ENCODE measurements around the gene RELL1. TPM values are rescaled to one million over a fixed set of nuclear protein-coding genes. Genes with fewer than 3 reads are reported as not detected.

The RELL1 gene
- total RNA-seq, 1 donor from 2014 or later: 45.8 TPM

DNA sequence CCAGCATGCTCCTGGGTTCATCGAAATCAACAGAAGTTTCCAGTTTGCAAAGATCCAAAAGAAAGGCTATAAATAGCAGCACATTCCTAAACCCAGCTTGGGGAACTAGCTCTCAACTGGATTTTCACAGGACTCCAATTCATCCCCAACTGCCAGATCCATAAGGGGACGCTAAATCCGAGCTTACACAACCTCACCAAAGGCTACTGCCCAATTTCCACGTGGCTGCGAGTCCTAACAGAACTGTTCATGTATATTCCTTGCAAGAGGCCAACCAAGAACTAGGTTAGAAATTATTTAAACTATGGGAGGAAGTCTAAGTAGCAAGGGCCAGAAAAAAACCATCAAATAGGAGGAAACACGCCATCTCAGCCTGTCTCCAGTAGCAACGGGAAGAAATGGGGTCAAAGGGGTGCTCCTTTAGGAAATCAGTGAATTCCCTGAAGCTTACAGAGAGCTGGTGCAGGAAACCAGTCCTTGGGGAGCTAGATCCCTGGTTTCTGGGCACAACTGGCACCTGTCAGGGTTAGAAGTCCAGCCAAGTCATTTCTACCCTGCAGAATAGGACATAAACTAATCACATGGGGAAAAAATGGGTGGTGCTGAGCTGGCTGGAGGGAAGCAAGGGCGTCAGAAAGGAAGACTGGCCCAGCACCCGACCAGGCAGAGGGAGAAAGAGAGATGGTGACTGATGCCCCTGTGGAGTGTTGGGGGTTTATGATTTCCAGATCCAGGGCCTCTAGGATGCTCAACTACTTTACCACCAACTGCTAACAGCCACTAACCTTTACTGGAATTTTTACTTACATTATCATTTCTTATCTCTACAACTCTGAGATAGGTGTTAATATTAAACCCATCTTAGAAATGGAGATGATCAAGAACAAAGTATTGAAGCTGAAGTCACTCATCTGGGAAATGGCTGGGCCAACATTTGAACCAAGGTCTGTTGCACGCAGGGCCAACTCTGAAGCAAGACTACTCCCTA, 20.5 kb downstream of the RELL1 start:
- no peaks in the 10 kb centered on the region for H3K27me3 Mint-ChIP-seq
- no peaks in the 10 kb centered on the region for H3K9me3 Mint-ChIP-seq
- DNase-seq (ENCODE audit: extremely low spot score, unreplicated experiment): no peak
- TF ChIP-seq, protein P1, sequence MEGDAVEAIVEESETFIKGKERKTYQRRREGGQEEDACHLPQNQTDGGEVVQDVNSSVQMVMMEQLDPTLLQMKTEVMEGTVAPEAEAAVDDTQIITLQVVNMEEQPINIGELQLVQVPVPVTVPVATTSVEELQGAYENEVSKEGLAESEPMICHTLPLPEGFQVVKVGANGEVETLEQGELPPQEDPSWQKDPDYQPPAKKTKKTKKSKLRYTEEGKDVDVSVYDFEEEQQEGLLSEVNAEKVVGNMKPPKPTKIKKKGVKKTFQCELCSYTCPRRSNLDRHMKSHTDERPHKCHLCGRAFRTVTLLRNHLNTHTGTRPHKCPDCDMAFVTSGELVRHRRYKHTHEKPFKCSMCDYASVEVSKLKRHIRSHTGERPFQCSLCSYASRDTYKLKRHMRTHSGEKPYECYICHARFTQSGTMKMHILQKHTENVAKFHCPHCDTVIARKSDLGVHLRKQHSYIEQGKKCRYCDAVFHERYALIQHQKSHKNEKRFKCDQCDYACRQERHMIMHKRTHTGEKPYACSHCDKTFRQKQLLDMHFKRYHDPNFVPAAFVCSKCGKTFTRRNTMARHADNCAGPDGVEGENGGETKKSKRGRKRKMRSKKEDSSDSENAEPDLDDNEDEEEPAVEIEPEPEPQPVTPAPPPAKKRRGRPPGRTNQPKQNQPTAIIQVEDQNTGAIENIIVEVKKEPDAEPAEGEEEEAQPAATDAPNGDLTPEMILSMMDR (conservative IDR thresholded peaks at IDR 0.05): no peak
- H3K36me3 Mint-ChIP-seq: peaks cover 9% of the 10 kb centered on the region
- peak overlapping the region; percentile 24 for H3K4me3 Mint-ChIP-seq
- H3K4me1 Mint-ChIP-seq (ENCODE audit: unreplicated experiment): peaks cover 57% of the 10 kb centered on the region
- no peak overlapping the region for H3K27ac Mint-ChIP-seq

DNA sequence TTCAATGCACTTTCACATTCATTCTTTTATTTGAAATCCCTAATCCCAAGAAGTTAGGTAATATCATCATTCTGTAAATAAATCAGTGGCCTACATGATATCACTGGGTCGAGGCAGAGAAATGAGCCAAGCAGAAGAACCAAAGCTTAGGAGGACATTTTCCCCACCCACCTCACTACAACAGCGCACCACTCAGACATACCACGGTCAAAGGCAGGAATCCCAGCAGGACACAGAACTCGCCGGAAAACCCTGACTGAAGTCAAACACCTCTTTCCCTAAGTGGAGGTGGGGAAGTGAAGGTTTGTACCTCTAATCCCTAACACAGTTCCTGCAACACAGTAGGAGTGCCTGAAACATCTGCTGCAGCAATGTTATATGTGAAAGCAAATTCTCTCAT, 21.5 kb downstream of the RELL1 start:
- TF ChIP-seq, protein P1 (conservative IDR thresholded peaks at IDR 0.05): no peak
- no peak for DNase-seq (ENCODE audit: extremely low spot score, unreplicated experiment)

DNA sequence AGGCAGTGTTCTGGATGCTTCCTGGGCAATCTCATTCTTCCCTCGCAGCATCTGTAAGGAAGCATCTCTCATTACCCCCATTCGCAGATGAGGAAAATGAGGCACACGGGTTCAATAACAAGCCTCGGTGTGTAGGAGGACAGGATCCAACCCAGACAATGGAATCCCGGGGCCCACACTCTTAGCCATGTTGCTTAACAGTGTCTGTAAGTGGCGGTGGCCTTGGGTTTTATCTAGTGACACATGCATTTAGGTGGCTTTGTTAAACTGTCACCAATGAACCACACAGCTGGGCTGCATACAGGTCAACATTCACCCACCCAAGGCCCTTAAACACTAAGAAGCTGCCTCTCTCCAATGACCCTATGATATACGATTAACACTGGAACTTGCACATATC, 22.6 kb downstream of the RELL1 start:
- no peak for DNase-seq (ENCODE audit: extremely low spot score, unreplicated experiment)
- no peaks in the 10 kb centered on the region for H3K9me3 Mint-ChIP-seq
- TF ChIP-seq, protein P1 (conservative IDR thresholded peaks at IDR 0.05): no peak
- H3K27me3 Mint-ChIP-seq: no peaks in the 10 kb centered on the region
- peaks cover 67% of the 10 kb centered on the region for H3K4me1 Mint-ChIP-seq (ENCODE audit: unreplicated experiment)
- H3K27ac Mint-ChIP-seq: no peak overlapping the region
- H3K36me3 Mint-ChIP-seq: peaks cover 18% of the 10 kb centered on the region
- no peak overlapping the region for H3K4me3 Mint-ChIP-seq

More for the DNA sequence above, 21.5 kb downstream of the RELL1 start:
- Mint-ChIP-seq H3K4me3 (no peak overlapping the region), H3K36me3 (peaks cover 13% of the 10 kb centered on the region), H3K4me1 (ENCODE audit: unreplicated experiment) (peaks cover 58% of the 10 kb centered on the region), H3K27me3 (no peaks in the 10 kb centered on the region), H3K9me3 (no peaks in the 10 kb centered on the region), H3K27ac (no peak overlapping the region)

DNA sequence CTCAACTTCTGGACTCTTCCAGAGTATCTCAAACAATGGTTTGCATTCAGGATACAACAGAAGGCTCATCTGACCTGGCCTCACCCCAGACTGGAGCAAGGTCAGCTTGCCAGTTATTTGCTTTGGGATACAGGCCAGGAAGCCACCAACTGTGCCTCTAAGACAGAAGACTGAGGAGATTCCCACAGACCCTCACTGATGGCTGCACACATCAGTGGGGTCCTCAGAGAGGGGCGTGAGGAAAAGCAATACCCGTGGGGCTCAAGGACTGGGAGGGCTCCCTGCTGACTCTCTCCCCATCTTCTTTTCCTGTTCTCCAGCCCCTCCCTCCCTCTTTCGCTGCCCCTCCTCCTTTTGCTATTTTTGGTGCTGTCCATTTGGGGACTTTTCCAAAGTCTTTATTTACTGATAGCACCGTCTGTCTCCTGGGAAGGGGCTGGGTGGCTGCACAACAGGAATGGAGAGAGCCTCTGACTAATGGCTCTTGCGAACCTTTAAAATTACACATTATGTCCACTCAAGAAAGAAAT, 23.2 kb downstream of the RELL1 start:
- H3K27ac Mint-ChIP-seq: no peak overlapping the region
- H3K4me3 Mint-ChIP-seq: peak overlapping the region; percentile 46
- H3K9me3 Mint-ChIP-seq: peaks cover 3% of the 10 kb centered on the region
- no peaks in the 10 kb centered on the region for H3K27me3 Mint-ChIP-seq
- no peak for DNase-seq (ENCODE audit: extremely low spot score, unreplicated experiment)
- H3K36me3 Mint-ChIP-seq: peaks cover 21% of the 10 kb centered on the region
- peaks cover 67% of the 10 kb centered on the region for H3K4me1 Mint-ChIP-seq (ENCODE audit: unreplicated experiment)
- TF ChIP-seq, protein P1 (conservative IDR thresholded peaks at IDR 0.05): no peak

DNA sequence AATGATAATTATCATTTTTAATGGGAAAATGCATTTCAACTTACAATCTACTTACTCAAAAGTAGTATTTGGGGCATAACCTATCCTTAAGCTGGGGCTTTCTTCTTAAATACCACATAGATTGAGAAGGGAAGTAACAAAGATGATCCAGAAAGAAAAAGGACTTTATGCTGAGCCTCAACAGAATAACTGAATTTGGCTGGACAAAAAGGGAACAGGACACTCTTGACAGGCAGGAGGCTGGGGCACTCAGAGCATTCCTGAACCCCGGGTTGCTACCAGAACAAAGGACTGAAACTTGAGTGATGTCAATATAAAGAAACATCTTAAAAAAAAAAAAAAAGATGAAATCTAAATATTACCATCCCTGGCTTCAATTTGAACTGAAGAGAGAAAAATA, 23.9 kb downstream of the RELL1 start:
- Mint-ChIP-seq H3K4me3 (no peak overlapping the region), H3K36me3 (peaks cover 19% of the 10 kb centered on the region), H3K4me1 (ENCODE audit: unreplicated experiment) (peaks cover 63% of the 10 kb centered on the region), H3K9me3 (peaks cover 4% of the 10 kb centered on the region), H3K27me3 (no peaks in the 10 kb centered on the region), H3K27ac (no peak overlapping the region)
- no peak for DNase-seq (ENCODE audit: extremely low spot score, unreplicated experiment)
- TF ChIP-seq, protein P1 (conservative IDR thresholded peaks at IDR 0.05): no peak

All from type B pancreatic cell (in vitro differentiated cells).